K562 (cell line): Measurements from ENCODE around the gene GUCY2D. TPM values are rescaled to one million over a fixed set of nuclear protein-coding genes. Genes with fewer than 3 reads are reported as not detected.

Experiments
- ARID2 ChIP-seq: fragments of 450-650 bp; IDR thresholded peaks from 2 replicates; pipeline ENCODE4 v1.6.1; 2017; ENCODE audit warnings: antibody characterized with exemption, mild to moderate bottlenecking
- BCOR ChIP-seq: fragments of 450-650 bp; IDR thresholded peaks from 2 replicates; pipeline ENCODE4 v1.6.1; 2016
- MXD1 ChIP-seq: fragments of 250-450 bp; sonication (Bioruptor Pico); IDR thresholded peaks from 2 replicates; pipeline ENCODE4 v1.8.0; 2021; ENCODE audit warnings: borderline replicate concordance, mild to moderate bottlenecking, moderate library complexity; ENCODE audit not compliant: poor library complexity, severe bottlenecking
- SLC30A9 ChIP-seq: fragments of 250-450 bp; sonication (Bioruptor Pico); IDR thresholded peaks from 2 replicates; pipeline ENCODE4 v1.8.0; 2022; ENCODE audit warnings: mild to moderate bottlenecking, moderate library complexity
- ZSCAN29 ChIP-seq: fragments of 450-650 bp; IDR thresholded peaks from 2 replicates; pipeline ENCODE4 v1.6.1; 2017
- polyA plus RNA-seq, 8 experiments: library from polyadenylated mRNA; depleted of rRNA in 4 of 8; stranded (reverse) in 5 of 8; unstranded in 3 of 8; fragments of >200 nt; fragmentation: Nextera tagmentation in 2 of 8; fragmentation: Illumina TruSeq in 1 of 8; extraction: Ambion mirVana in 2 of 8; extraction: Trizol in 1 of 8; gene quantifications; 2 replicates each; pipeline versions ENCODE4 v1.2.1 to v1.2.3, GENCODE V29; 2011 to 2014; ENCODE audit warnings: inconsistent platforms in 1 of 8, missing spikeins in 1 of 8
- total RNA-seq, 7 experiments: library from RNA; depleted of rRNA in 6 of 7; stranded (reverse); fragments of >200 nt in 6 of 7; fragmentation: Illumina TruSeq in 2 of 7; extraction: Trizol in 2 of 7; gene quantifications; 2 replicates each; pipeline versions ENCODE4 v1.2.1 to v1.2.3, GENCODE V29; 2011 to 2021; ENCODE audit warnings: low replicate concordance in 1 of 7
- TF ChIP-seq, protein P1 (sequence below), 2 experiments: fragments of 450-650 bp; IDR thresholded peaks; 2 replicates each; pipeline ENCODE4 v1.6.1; 2016
- TF ChIP-seq, protein P2 (sequence below): fragments of 250-450 bp; sonication (Bioruptor Pico); IDR thresholded peaks from 2 replicates; pipeline ENCODE4 v1.4.0; 2020; ENCODE audit warnings: mild to moderate bottlenecking, moderate library complexity
- TF ChIP-seq, protein P3 (sequence below): fragments of 200-800 bp; sonication (Bioruptor generic); IDR thresholded peaks from 2 replicates; pipeline ENCODE4 v1.6.1; 2016; ENCODE audit warnings: missing genetic modification characterization, missing compliant biosample characterization

GUCY2D gene
- total and polyA plus RNA-seq, 9 of the 15 experiments (the other 6 are each of a cell fraction or from before 2014, with no cell fraction given), result 0.05 TPM; not detected in 8

GRCh38 chr17:8015236-8015956, 13.0 kb downstream of the GUCY2D start (continued):
- no peak for TF ChIP-seq ARID2
- TF ChIP-seq, protein P1, sequence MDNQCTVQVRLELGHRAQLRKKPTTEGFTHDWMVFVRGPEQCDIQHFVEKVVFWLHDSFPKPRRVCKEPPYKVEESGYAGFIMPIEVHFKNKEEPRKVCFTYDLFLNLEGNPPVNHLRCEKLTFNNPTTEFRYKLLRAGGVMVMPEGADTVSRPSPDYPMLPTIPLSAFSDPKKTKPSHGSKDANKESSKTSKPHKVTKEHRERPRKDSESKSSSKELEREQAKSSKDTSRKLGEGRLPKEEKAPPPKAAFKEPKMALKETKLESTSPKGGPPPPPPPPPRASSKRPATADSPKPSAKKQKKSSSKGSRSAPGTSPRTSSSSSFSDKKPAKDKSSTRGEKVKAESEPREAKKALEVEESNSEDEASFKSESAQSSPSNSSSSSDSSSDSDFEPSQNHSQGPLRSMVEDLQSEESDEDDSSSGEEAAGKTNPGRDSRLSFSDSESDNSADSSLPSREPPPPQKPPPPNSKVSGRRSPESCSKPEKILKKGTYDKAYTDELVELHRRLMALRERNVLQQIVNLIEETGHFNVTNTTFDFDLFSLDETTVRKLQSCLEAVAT (IDR thresholded peaks at IDR 0.05), result no peak
- no peak for TF ChIP-seq ZSCAN29
- TF ChIP-seq, protein P2, sequence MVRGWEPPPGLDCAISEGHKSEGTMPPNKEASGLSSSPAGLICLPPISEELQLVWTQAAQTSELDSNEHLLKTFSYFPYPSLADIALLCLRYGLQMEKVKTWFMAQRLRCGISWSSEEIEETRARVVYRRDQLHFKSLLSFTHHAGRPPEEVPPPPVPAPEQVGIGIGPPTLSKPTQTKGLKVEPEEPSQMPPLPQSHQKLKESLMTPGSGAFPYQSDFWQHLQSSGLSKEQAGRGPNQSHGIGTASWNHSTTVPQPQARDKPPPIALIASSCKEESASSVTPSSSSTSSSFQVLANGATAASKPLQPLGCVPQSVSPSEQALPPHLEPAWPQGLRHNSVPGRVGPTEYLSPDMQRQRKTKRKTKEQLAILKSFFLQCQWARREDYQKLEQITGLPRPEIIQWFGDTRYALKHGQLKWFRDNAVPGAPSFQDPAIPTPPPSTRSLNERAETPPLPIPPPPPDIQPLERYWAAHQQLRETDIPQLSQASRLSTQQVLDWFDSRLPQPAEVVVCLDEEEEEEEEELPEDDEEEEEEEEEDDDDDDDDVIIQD (CRISPR knock-in tag), result no peak
- TF ChIP-seq BCOR, result no peak
- TF ChIP-seq, protein P3, sequence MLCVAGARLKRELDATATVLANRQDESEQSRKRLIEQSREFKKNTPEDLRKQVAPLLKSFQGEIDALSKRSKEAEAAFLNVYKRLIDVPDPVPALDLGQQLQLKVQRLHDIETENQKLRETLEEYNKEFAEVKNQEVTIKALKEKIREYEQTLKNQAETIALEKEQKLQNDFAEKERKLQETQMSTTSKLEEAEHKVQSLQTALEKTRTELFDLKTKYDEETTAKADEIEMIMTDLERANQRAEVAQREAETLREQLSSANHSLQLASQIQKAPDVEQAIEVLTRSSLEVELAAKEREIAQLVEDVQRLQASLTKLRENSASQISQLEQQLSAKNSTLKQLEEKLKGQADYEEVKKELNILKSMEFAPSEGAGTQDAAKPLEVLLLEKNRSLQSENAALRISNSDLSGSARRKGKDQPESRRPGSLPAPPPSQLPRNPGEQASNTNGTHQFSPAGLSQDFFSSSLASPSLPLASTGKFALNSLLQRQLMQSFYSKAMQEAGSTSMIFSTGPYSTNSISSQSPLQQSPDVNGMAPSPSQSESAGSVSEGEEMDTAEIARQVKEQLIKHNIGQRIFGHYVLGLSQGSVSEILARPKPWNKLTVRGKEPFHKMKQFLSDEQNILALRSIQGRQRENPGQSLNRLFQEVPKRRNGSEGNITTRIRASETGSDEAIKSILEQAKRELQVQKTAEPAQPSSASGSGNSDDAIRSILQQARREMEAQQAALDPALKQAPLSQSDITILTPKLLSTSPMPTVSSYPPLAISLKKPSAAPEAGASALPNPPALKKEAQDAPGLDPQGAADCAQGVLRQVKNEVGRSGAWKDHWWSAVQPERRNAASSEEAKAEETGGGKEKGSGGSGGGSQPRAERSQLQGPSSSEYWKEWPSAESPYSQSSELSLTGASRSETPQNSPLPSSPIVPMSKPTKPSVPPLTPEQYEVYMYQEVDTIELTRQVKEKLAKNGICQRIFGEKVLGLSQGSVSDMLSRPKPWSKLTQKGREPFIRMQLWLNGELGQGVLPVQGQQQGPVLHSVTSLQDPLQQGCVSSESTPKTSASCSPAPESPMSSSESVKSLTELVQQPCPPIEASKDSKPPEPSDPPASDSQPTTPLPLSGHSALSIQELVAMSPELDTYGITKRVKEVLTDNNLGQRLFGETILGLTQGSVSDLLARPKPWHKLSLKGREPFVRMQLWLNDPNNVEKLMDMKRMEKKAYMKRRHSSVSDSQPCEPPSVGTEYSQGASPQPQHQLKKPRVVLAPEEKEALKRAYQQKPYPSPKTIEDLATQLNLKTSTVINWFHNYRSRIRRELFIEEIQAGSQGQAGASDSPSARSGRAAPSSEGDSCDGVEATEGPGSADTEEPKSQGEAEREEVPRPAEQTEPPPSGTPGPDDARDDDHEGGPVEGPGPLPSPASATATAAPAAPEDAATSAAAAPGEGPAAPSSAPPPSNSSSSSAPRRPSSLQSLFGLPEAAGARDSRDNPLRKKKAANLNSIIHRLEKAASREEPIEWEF (CRISPR knock-in tag), result no peak
- TF ChIP-seq SLC30A9 (CRISPR knock-in tag), result no peak
- no peak for TF ChIP-seq MXD1
